IMR-90 (cell line): ENCODE results near the gene CD70. TPM values are rescaled to one million over a fixed set of nuclear protein-coding genes. Genes with fewer than 3 reads are reported as not detected.

Experiments used
- ATAC-seq: fragments of 200-7000 bp; cut with Tn5 transposase; 2 replicates; pipeline ENCODE4 v1.9.1; 2020; ENCODE audit warnings: low read depth, mild to moderate bottlenecking, moderate library complexity
- Bru-seq: library from RNA; stranded (reverse); fragments of 400-500 nt; gene quantifications from one replicate; lab custom pipeline; 2021; lab: Mats Ljungman, UMichigan
- BruChase-seq, 2 experiments: library from RNA; stranded (reverse); fragments of 400-500 nt; gene quantifications; one replicate each; lab custom pipeline; 2021; lab: Mats Ljungman, UMichigan
- BruUV-seq: library from RNA; stranded (reverse); fragments of 400-500 nt; replicated peaks from 2 replicates; lab custom pipeline; 2021; lab: Mats Ljungman, UMichigan
- CTCF ChIA-PET: fragments of 300-600 bp; formaldehyde crosslinking; extraction: SDS; loops from one replicate; lab custom pipeline; 2021; ENCODE audit warnings: antibody characterized with exemption; lab: Yijun Ruan, JAX
- POLR2A ChIA-PET: fragments of 300-600 bp; sonication (Branson Sonifier 250); formaldehyde crosslinking; loops from one replicate; lab custom pipeline; 2022; ENCODE audit warnings: antibody characterized with exemption; ENCODE audit not compliant: unreplicated experiment; lab: Charles Lee
- DNase-seq: peaks from one replicate; pipeline ENCODE4 v3.0.0; 2013
- H2AFZ ChIP-seq: replicated peaks from 2 replicates; pipeline ENCODE3; 2013; ENCODE audit warnings: low read length, mild to moderate bottlenecking; ENCODE audit not compliant: poor library complexity
- H2AK5ac ChIP-seq: 2 replicates; pipeline ENCODE4 v1.6.1; 2013; ENCODE audit warnings: low read depth, low read length, inconsistent platforms
- H2AK9ac ChIP-seq: replicated peaks from 2 replicates; pipeline ENCODE3; 2013; ENCODE audit warnings: mild to moderate bottlenecking, low read depth, low read length, moderate library complexity; ENCODE audit not compliant: poor library complexity
- H2BK120ac ChIP-seq: 2 replicates; pipeline ENCODE4 v1.6.1; 2013; ENCODE audit warnings: low read depth, low read length, inconsistent platforms
- H2BK15ac ChIP-seq: 3 replicates; pipeline ENCODE4 v1.6.1; 2013; ENCODE audit warnings: low read depth, low read length, inconsistent platforms
- H2BK20ac ChIP-seq: 2 replicates; pipeline ENCODE4 v1.6.1; 2013; ENCODE audit warnings: low read depth, mild to moderate bottlenecking, inconsistent platforms, low read length, moderate library complexity
- H2BK5ac ChIP-seq: 2 replicates; pipeline ENCODE4 v1.6.1; 2013; ENCODE audit warnings: mild to moderate bottlenecking, low read depth, low read length, inconsistent platforms; ENCODE audit not compliant: poor library complexity, severe bottlenecking
- H3K14ac ChIP-seq: replicated peaks from 2 replicates; pipeline ENCODE4 v1.6.1; 2013; ENCODE audit warnings: low read depth, low read length, inconsistent platforms
- H3K18ac ChIP-seq: 2 replicates; pipeline ENCODE4 v1.6.1; 2013; ENCODE audit warnings: low read depth, low read length, control low read depth
- H3K23ac ChIP-seq: 2 replicates; pipeline ENCODE4 v1.6.1; 2013; ENCODE audit warnings: low read depth, low read length, inconsistent platforms
- H3K27ac ChIP-seq: 2 replicates; pipeline ENCODE4 v1.5.1; 2013; ENCODE audit warnings: mild to moderate bottlenecking, control low read depth, low read length; ENCODE audit not compliant: insufficient read depth
- H3K27me3 ChIP-seq: 2 replicates; pipeline ENCODE4 v1.6.1; 2013; ENCODE audit warnings: low read length; ENCODE audit not compliant: control insufficient read depth, insufficient read depth
- H3K36me3 ChIP-seq: 2 replicates; pipeline ENCODE4 v1.6.1; 2013; ENCODE audit warnings: low read length, mixed read lengths; ENCODE audit not compliant: control insufficient read depth, insufficient read depth
- H3K4ac ChIP-seq: 2 replicates; pipeline ENCODE4 v1.6.1; 2013; ENCODE audit warnings: low read depth, low read length, inconsistent platforms
- H3K4me1 ChIP-seq: 2 replicates; pipeline ENCODE4 v1.6.1; 2013; ENCODE audit warnings: low read length, mixed read lengths; ENCODE audit not compliant: control insufficient read depth, insufficient read depth
- H3K4me2 ChIP-seq: 2 replicates; pipeline ENCODE4 v1.6.1; 2013; ENCODE audit warnings: low read depth, mild to moderate bottlenecking, control low read depth, low read length, moderate library complexity
- H3K4me3 ChIP-seq: 2 replicates; pipeline ENCODE4 v1.5.1; 2013; ENCODE audit warnings: low read depth, mild to moderate bottlenecking, control low read depth, low read length, moderate library complexity; ENCODE audit not compliant: insufficient read depth
- H3K56ac ChIP-seq: 2 replicates; pipeline ENCODE4 v1.6.1; 2013; ENCODE audit warnings: low read length, inconsistent platforms; ENCODE audit not compliant: insufficient read depth; ENCODE audit errors: extremely low read depth
- H3K79me1 ChIP-seq, 2 experiments: 2 replicates each; pipeline ENCODE4 v1.6.1; 2013; ENCODE audit warnings: low read length in 2 of 2, inconsistent platforms in 1 of 2, low read depth in 1 of 2
- H3K9ac ChIP-seq: 2 replicates; pipeline ENCODE4 v1.6.1; 2013; ENCODE audit warnings: low read depth, low read length, control low read depth
- H3K9me1 ChIP-seq: 2 replicates; pipeline ENCODE4 v1.6.1; 2013; ENCODE audit warnings: low read length, inconsistent platforms; ENCODE audit not compliant: insufficient read depth
- H3K9me3 ChIP-seq: 2 replicates; pipeline ENCODE4 v1.6.1; 2013; ENCODE audit warnings: low read length; ENCODE audit not compliant: control insufficient read depth, insufficient read depth
- H4K20me1 ChIP-seq: 2 replicates; pipeline ENCODE4 v1.6.1; 2013; ENCODE audit warnings: low read length, inconsistent platforms; ENCODE audit not compliant: insufficient read depth
- H4K5ac ChIP-seq: 2 replicates; pipeline ENCODE4 v1.6.1; 2013; ENCODE audit warnings: mild to moderate bottlenecking, low read depth, low read length, control low read depth
- H4K8ac ChIP-seq, 2 experiments: 2 replicates each; pipeline ENCODE4 v1.6.1; 2013; ENCODE audit warnings: low read depth in 2 of 2, low read length in 2 of 2, control low read depth in 1 of 2, inconsistent platforms in 1 of 2
- H4K91ac ChIP-seq: 2 replicates; pipeline ENCODE4 v1.6.1; 2013; ENCODE audit warnings: low read depth, low read length, inconsistent platforms; ENCODE audit not compliant: insufficient read depth
- BHLHE40 ChIP-seq: fragments of 150-350 bp; IDR thresholded peaks from 2 replicates; pipeline ENCODE4 v1.6.1; 2016; ENCODE audit warnings: mild to moderate bottlenecking, low read depth, low read length
- CEBPB ChIP-seq: IDR thresholded peaks from 2 replicates; pipeline ENCODE4 v1.6.1; 2012; ENCODE audit warnings: low read depth, low read length, improper control_type of control experiment
- CTCF ChIP-seq: conservative IDR thresholded peaks from 2 replicates; pipeline ENCODE4 v1.5.1; 2012; ENCODE audit warnings: mild to moderate bottlenecking, low read depth, low read length, improper control_type of control experiment
- ELK1 ChIP-seq: fragments of 150-350 bp; IDR thresholded peaks from 2 replicates; pipeline ENCODE4 v1.6.1; 2016; ENCODE audit warnings: low read depth, mild to moderate bottlenecking, low read length, moderate library complexity, borderline replicate concordance
- FOS ChIP-seq: fragments of 150-350 bp; IDR thresholded peaks from 2 replicates; pipeline ENCODE4 v1.6.1; 2016; ENCODE audit warnings: low read depth, low read length
- MAFK ChIP-seq: IDR thresholded peaks from 2 replicates; pipeline ENCODE4 v1.6.1; 2012; ENCODE audit warnings: low read depth, low read length, improper control_type of control experiment
- MAZ ChIP-seq: IDR thresholded peaks from 2 replicates; pipeline ENCODE4 v1.6.1; 2012; ENCODE audit warnings: low read depth, mild to moderate bottlenecking, low read length, improper control_type of control experiment, moderate library complexity, borderline replicate concordance
- MXI1 ChIP-seq: IDR thresholded peaks from 2 replicates; pipeline ENCODE4 v1.6.1; 2012; ENCODE audit warnings: low read depth, mild to moderate bottlenecking, low read length, moderate library complexity, borderline replicate concordance
- NFE2L2 ChIP-seq: fragments of 150-350 bp; IDR thresholded peaks from 2 replicates; pipeline ENCODE4 v1.6.1; 2016; ENCODE audit warnings: low read depth, mild to moderate bottlenecking, low read length
- POLR2A ChIP-seq: IDR thresholded peaks from 2 replicates; pipeline ENCODE4 v1.6.1; 2012; ENCODE audit warnings: mild to moderate bottlenecking, low read depth, low read length
- RCOR1 ChIP-seq: IDR thresholded peaks from 2 replicates; pipeline ENCODE4 v1.6.1; 2012; ENCODE audit warnings: mild to moderate bottlenecking, low read length, improper control_type of control experiment; ENCODE audit not compliant: insufficient replicate concordance
- RFX5 ChIP-seq: IDR thresholded peaks from 2 replicates; pipeline ENCODE4 v1.8.0; 2012; ENCODE audit warnings: low read depth, mild to moderate bottlenecking, low read length, moderate library complexity
- USF2 ChIP-seq: fragments of 150-350 bp; IDR thresholded peaks from 2 replicates; pipeline ENCODE4 v1.6.1; 2017; ENCODE audit warnings: mild to moderate bottlenecking, antibody characterized with exemption, low read length, low read depth
- WGBS, 2 experiments: methylation state at CpG; one replicate each; pipeline versions ENCODE4 v1.1.5 to v1.1.7; 2013; ENCODE audit warnings: missing lambda C conversion rate in 2 of 2; ENCODE audit not compliant: insufficient read length in 1 of 2; ENCODE audit errors: extremely low coverage in 2 of 2; 5-methylcytosine and 5-hydroxymethylcytosine counted together
- dilution Hi-C: fragments of 300-500 bp; cut with HindIII; formaldehyde crosslinking; loops from one replicate; pipeline ENCODE4 v1.14.3; 2018; ENCODE audit warnings: low sequenced_read_pairs; ENCODE audit not compliant: unreplicated experiment
- in situ Hi-C: fragments of 300-500 bp; cut with MboI; formaldehyde crosslinking; loops from 3 replicates; pipeline ENCODE4 v1.14.3; 2019; ENCODE audit warnings: low sequenced_read_pairs, inconsistent platforms, mixed read lengths
- intact Hi-C: fragments of 100-400 bp; cut with micrococcal nuclease; formaldehyde crosslinking; loops from 2 replicates; pipeline ENCODE4 v1.10.0; 2022
- long read RNA-seq: library from polyadenylated mRNA; unstranded; transcript quantifications from one replicate; pipeline ENCODE4 v2.0.0, GENCODE V29; 2021; ENCODE audit not compliant: unreplicated experiment
- polyA plus RNA-seq, 3 experiments: library from polyadenylated mRNA; depleted of rRNA; stranded (reverse); fragments of >200 nt; gene quantifications; 2 replicates each; pipeline ENCODE4 v1.2.3, GENCODE V29; 2012; ENCODE audit warnings: low replicate concordance in 1 of 3
- total RNA-seq: library from RNA; depleted of rRNA; stranded (reverse); fragments of >200 nt; gene quantifications from 2 replicates; pipeline ENCODE4 v1.2.3, GENCODE V29; 2012; rRNA removed

Gene CD70
- not detected in 2 replicates for total RNA-seq
- polyA plus RNA-seq (2012; rRNA removed), result not detected in 2 replicates
- not detected in 2 replicates for polyA plus RNA-seq (2012; cell fraction: cytosol; rRNA removed)
- not detected in 2 replicates for polyA plus RNA-seq (2012; cell fraction: nucleus; rRNA removed; ENCODE audit: low replicate concordance)
- not detected for Bru-seq, nascent RNA
- percentile 8 among the genes with signal in this experiment for BruChase-seq, experiment 1, labeled RNA remaining after a 6-hour chase
- BruChase-seq, experiment 2, labeled RNA remaining after a 2-hour chase, result not detected
- long read RNA-seq, result 0 reads

- peak within 1 kb of the TSS; percentile 43 for H2AFZ ChIP-seq
- CTCF ChIA-PET, result no interaction called here
- H2BK20ac ChIP-seq, result no peak within 1 kb of the TSS
Measured at GRCh38 chr19:6590827-6591319, at the start of gene CD70. CD70 (minus strand) TSS chr19:6591150; CDS start chr19:6591002, 148 bp downstream.

More at GRCh38 chr19:6590827-6591319, at the start of gene CD70:
- Histone ChIP-seq H3K23ac (no peak within 1 kb of the TSS), H3K27me3 (peaks cover 23% of the 10 kb centered on the region), H2BK5ac (no peak within 1 kb of the TSS), H3K4ac (no peak within 1 kb of the TSS), H3K14ac (no peak within 1 kb of the TSS), H2AK9ac (no peak within 1 kb of the TSS), H4K8ac (no peak within 1 kb of the TSS), H3K4me3 (no peak within 1 kb of the TSS), H3K18ac (no peak within 1 kb of the TSS), H3K4me1 (no peaks in the 10 kb centered on the region), H2BK15ac (no peak within 1 kb of the TSS), H2BK120ac (no peak within 1 kb of the TSS), H3K56ac (no peak within 1 kb of the TSS), H3K27ac (no peak within 1 kb of the TSS), H3K36me3 (no peaks in the 10 kb centered on the region), H3K79me1 (no peaks in the 10 kb centered on the region), H3K9me1 (no peaks in the 10 kb centered on the region), H3K4me2 (no peak within 1 kb of the TSS), H4K20me1 (no peaks in the 10 kb centered on the region), H4K91ac (no peak within 1 kb of the TSS), H4K5ac (no peak within 1 kb of the TSS), H3K9me3 (no peaks in the 10 kb centered on the region), H2AK5ac (no peak within 1 kb of the TSS), H3K9ac (no peak within 1 kb of the TSS)
- TF ChIP-seq ELK1, result no peak
- no peak for TF ChIP-seq FOS
- no peak for TF ChIP-seq MXI1
- TF ChIP-seq USF2, result no peak
- TF ChIP-seq CTCF, result no peak
- TF ChIP-seq POLR2A, result no peak
- TF ChIP-seq NFE2L2, result no peak
- no peak for TF ChIP-seq CEBPB
- no peak for TF ChIP-seq BHLHE40
- no peak for TF ChIP-seq MAZ
- no peak for TF ChIP-seq RFX5
- no peak for TF ChIP-seq MAFK
- TF ChIP-seq RCOR1, result no peak
- POLR2A ChIA-PET, result no interaction called here
- ATAC-seq (no peak; the same call in 1 of the 2 replicates), DNase-seq (no peak)
- dilution Hi-C loops (no loop called here), intact Hi-C loops (no loop called here), in situ Hi-C loops (no loop called here)
- BruUV-seq, result no TSS peak
- 0% methylated on average over 3 of the region's 35 CpGs; no CpG with 5 or more reads in 1 of the 2 experiments for WGBS, 2 experiments
